Kidney epithelial cell (primary cell): ENCODE results near the gene HEPACAM2. TPM values are rescaled to one million over a fixed set of nuclear protein-coding genes. Genes with fewer than 3 reads are reported as not detected.
A peak's percentile ranks its signal among the peaks of the same experiment; 100 is the strongest.

Experiments used
- DNase-seq: peaks from one replicate; pipeline ENCODE4 v3.0.0-alpha.2; 2010; ENCODE audit warnings: low read depth
- H3K27me3 ChIP-seq: 2 replicates; pipeline ENCODE4 v1.6.0; 2011; ENCODE audit warnings: low read length; ENCODE audit not compliant: control insufficient read depth, insufficient read depth
- H3K36me3 ChIP-seq: 2 replicates; pipeline ENCODE4 v1.5.1; 2011; ENCODE audit warnings: low read length; ENCODE audit not compliant: control insufficient read depth, insufficient read depth
- H3K4me3 ChIP-seq: 2 replicates; pipeline ENCODE4 v1.5.1; 2011; ENCODE audit warnings: low read depth, mild to moderate bottlenecking, control low read depth, low read length
- total RNA-seq: library from RNA; depleted of rRNA; stranded (reverse); fragments of >200 nt; gene quantifications from 2 replicates; pipeline ENCODE4 v1.2.3, GENCODE V29; 2015
- TF ChIP-seq, protein P1 (sequence below): IDR thresholded peaks from 2 replicates; pipeline ENCODE4 v1.5.1; 2011; ENCODE audit warnings: mild to moderate bottlenecking, moderate library complexity, low read length, control low read depth, inconsistent platforms; ENCODE audit not compliant: insufficient read depth, poor library complexity, severe bottlenecking

Gene HEPACAM2
- total RNA-seq, 1 donor from 2014 or later = 0.08 TPM

DNA sequence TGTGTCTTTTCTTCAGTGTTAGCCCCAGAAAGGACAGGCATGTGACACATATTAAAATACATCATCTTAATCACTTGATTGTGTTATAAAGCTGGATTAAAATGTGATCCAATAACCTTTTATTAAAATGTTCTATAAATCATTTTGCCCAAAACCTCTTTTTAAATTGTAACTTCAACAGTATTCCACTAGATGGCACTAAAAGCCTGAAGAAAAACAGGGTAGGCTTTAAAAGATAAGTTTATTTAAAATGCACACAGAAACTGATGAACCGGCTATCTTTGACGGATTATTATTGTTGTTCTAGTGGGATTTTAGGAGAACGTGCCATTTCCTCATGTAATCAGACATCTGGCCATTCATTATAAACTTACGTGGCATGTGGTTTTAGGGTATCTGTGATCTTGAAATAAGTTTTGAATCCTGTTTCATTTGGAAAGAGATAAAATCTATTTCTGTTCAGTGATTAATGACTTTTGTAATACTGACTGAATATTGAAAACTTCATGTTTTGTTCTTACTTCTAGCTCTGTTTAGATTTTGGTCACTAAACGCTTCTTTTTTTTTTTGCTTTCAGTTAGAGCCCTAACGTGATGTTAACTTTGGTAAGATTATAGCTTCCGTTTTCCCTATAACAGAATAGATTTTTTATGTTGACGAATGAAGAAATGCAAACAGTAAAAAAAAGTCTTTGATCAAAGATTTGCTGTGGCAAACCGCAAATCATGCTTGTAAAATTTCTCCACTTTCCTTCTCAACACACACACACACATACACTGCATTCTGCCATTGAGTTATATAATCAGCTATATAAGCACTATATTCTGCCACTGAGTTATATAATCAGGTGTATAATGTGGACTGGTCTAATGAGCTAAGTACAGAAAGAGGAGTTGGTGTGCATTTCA, 19.5 kb upstream of the HEPACAM2 start:
- TF ChIP-seq, protein P1, sequence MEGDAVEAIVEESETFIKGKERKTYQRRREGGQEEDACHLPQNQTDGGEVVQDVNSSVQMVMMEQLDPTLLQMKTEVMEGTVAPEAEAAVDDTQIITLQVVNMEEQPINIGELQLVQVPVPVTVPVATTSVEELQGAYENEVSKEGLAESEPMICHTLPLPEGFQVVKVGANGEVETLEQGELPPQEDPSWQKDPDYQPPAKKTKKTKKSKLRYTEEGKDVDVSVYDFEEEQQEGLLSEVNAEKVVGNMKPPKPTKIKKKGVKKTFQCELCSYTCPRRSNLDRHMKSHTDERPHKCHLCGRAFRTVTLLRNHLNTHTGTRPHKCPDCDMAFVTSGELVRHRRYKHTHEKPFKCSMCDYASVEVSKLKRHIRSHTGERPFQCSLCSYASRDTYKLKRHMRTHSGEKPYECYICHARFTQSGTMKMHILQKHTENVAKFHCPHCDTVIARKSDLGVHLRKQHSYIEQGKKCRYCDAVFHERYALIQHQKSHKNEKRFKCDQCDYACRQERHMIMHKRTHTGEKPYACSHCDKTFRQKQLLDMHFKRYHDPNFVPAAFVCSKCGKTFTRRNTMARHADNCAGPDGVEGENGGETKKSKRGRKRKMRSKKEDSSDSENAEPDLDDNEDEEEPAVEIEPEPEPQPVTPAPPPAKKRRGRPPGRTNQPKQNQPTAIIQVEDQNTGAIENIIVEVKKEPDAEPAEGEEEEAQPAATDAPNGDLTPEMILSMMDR = peak; percentile 56
- DNase-seq = no peak
- no peaks in the 10 kb centered on the region for H3K27me3 ChIP-seq
- H3K4me3 ChIP-seq = no peak overlapping the region
- no peaks in the 10 kb centered on the region for H3K36me3 ChIP-seq

DNA sequence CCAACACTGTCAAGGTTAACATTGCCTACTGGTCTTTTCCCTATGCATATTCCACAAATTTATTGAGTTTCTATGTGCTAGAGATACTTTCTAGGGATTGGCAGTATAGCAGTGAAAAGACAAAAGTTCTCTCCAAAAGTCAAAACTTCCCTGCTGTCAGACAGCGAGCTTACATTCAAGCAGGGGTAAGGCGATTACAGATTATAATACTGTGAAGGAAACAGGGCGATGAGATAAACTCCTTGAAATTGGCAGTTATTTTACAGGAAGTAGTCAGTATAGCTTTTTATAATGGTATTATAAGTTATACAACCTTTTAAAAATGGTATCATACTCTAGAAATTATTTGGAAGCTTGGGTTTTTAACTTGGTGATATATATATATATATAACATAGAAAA, 15.8 kb upstream of the HEPACAM2 start:
- DNase-seq = no peak
- TF ChIP-seq, protein P1 = no peak
- H3K4me3 ChIP-seq = no peak overlapping the region
- H3K36me3 ChIP-seq = no peaks in the 10 kb centered on the region
- H3K27me3 ChIP-seq = no peaks in the 10 kb centered on the region

DNA sequence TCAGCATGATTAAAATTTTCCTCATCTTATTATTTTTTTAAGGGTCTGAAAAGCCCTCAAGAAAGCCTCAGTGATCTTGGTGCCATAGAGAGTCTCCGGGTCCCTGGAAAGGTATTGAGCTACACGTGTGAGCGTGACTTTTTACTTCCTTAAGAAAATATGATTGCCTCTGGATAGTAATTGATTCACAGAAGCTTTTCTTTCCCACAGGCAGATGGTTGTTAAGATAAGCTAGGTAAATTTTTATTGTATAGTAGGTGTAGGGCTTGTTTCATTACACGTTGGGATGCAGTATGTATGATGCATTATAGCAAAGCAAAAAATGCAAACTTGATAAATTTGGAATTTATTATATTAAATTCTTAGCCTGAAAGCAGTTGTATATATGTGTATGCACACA, 13.6 kb upstream of the HEPACAM2 start:
- no peak for DNase-seq
- TF ChIP-seq, protein P1 = no peak

DNA sequence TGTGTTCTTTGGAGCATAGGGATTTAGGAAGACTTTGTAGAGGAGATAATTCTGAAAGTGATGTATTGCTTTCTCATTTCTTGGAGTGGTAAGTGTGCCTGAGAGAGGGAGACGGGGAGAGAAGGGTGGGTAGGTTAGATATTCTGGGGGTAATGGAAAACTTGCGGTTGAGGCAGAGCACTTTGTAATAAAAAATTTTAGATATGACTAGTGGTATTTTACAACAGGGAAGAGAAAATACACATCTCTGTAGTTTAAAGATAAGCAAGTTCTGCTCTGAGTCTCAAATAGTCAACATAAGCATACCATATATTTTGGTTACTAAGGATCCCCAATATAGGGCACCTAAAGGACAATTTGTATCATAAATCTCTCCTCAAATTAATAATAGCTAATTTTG, 12.5 kb upstream of the HEPACAM2 start:
- Histone ChIP-seq H3K27me3 (no peaks in the 10 kb centered on the region), H3K36me3 (no peaks in the 10 kb centered on the region), H3K4me3 (no peak overlapping the region)
- DNase-seq = no peak
- TF ChIP-seq, protein P1 = no peak

More for the DNA sequence above, 13.6 kb upstream of the HEPACAM2 start:
- Histone ChIP-seq H3K4me3 (no peak overlapping the region), H3K36me3 (no peaks in the 10 kb centered on the region), H3K27me3 (no peaks in the 10 kb centered on the region)

DNA sequence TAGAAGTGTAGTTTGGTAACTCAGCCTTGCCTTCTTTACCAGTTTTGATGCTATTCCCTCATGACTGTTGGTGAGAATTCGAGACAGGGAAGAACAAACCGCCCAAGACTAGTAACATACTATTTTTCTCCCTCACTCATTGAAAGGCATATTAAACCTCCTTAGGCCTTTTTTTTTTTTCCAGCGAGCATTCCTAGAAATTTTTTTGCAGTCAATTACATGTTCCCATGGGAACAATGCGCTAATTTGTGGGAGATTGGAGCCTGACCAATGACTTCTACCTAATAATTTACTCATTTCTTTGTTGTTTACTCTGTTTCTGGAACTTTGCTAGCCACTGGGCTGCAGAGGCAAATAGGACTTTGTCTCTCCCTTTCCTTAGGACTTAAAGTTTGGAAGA, 11.9 kb upstream of the HEPACAM2 start:
- H3K4me3 ChIP-seq = no peak overlapping the region
- no peak for DNase-seq

More for the DNA sequence above, 11.9 kb upstream of the HEPACAM2 start:
- H3K36me3 ChIP-seq = no peaks in the 10 kb centered on the region
- no peaks in the 10 kb centered on the region for H3K27me3 ChIP-seq
- TF ChIP-seq, protein P1 = no peak
